Breast epithelium (tissue), 3 donors: ENCODE data around the gene MICAL3.

Source experiments
- CTCF ChIP-seq, 3 donors: fragments of 450-650 bp; IDR thresholded peaks; one replicate each; pipeline ENCODE4 v1.5.1; 2016 to 2017; ENCODE audit warnings: antibody characterized with exemption in 3 of 3, mild to moderate bottlenecking in 3 of 3, moderate library complexity in 3 of 3
- POLR2A ChIP-seq: fragments of 450-650 bp; IDR thresholded peaks from one replicate; pipeline ENCODE4 v1.6.1; 2016; ENCODE audit warnings: antibody characterized with exemption, mild to moderate bottlenecking, moderate library complexity

- TF ChIP-seq POLR2A: no peak
- no peak for TF ChIP-seq CTCF (IDR thresholded peaks at IDR 0.05)
Measured at GRCh38 chr22:17888439-17888838, 135.9 kb downstream of the MICAL3 start.
